Measurements from ENCODE around the gene RDH13. TPM values are rescaled to one million over a fixed set of nuclear protein-coding genes. Genes with fewer than 3 reads are reported as not detected.

Gene RDH13
- total and polyA plus RNA-seq, 10 of the 15 experiments (the other 5 are each of a cell fraction or from before 2014, with no cell fraction given), result 1.3 to 11.6 (median 8.9) TPM

- TF ChIP-seq ZBTB4 (CRISPR knock-in tag; IDR thresholded peaks at IDR 0.05), result no peak
Observed at GRCh38 chr19:55097864-55098715, 35.1 kb upstream of the RDH13 start (continued).

- DNase-seq (ENCODE audit: low read depth, low spot score) (no peak), FAIRE-seq (no peak), ATAC-seq (peak; percentile 21; the same call in 1 of the 3 replicates)
- no peaks in the 10 kb centered on the region for H3K4me1 ChIP-seq (ENCODE audit: control insufficient read depth, insufficient read depth, low read length)
- no peak overlapping the region for H2AFZ ChIP-seq (ENCODE audit: control insufficient read depth, low read depth, low read length)
- 69% methylated on average over 21 of the region's 23 CpGs for WGBS (ENCODE audit: insufficient coverage, insufficient replicate concordance, low lambda C conversion rate, missing lambda C conversion rate)
- TSS peak; percentile 71 for BruUV-seq (replicated peaks)
- no peaks in the 10 kb centered on the region for H4K20me1 ChIP-seq (ENCODE audit: control insufficient read depth, insufficient read depth)
- in situ Hi-C loops (cut with MboI), result no loop called here
- ChIA-PET SMC1A (ENCODE audit: uncharacterized antibody, unreplicated experiment) (no interaction called here), RAD21 (ENCODE audit: unreplicated experiment) (no interaction called here), CTCF (no interaction called here), POLR2A (no interaction called here)
- peaks cover 0 to 2% of the 10 kb centered on the region in 2 experiments; a peak in 2 of 4 replicates for H3K36me3 ChIP-seq (ENCODE audit: control insufficient read depth in 2 of 2, insufficient read depth in 2 of 2, low read length in 1 of 2)
- no peaks in the 10 kb centered on the region for H3K9me3 ChIP-seq (replicated peaks; ENCODE audit: control insufficient read depth, insufficient read depth, low read length)
- H3K4me2 ChIP-seq (ENCODE audit: control insufficient read depth, insufficient read depth), result no peak overlapping the region
- H3K79me2 ChIP-seq (ENCODE audit: control insufficient read depth, insufficient read depth, low read length), result no peaks in the 10 kb centered on the region
- no peak overlapping the region for H3K4me3 ChIP-seq
- H3K27me3 ChIP-seq (replicated peaks in 1 of 2; ENCODE audit: control insufficient read depth in 2 of 2, insufficient read depth in 2 of 2, low read length in 1 of 2), result no peaks in the 10 kb centered on the region
- TF ChIP-seq JUND (IDR thresholded peaks at IDR 0.05; ENCODE audit: low read depth, low read length) (no peak), NR2F1 (conservative IDR thresholded peaks at IDR 0.05) (no peak)
- no peak overlapping the region for H3K27ac ChIP-seq (ENCODE audit: control insufficient read depth, insufficient read depth)
- intact Hi-C loops (cut with micrococcal nuclease; ENCODE audit: unreplicated experiment), result no loop called here
- no peak overlapping the region for H3K9ac ChIP-seq (ENCODE audit: control insufficient read depth, insufficient read depth, low read length)
Observed at GRCh38 chr19:55096061-55096701, 33.2 kb upstream of the RDH13 start.

Data from GM12878 (cell line).